Measurements from ENCODE around the gene MAN2A1.

The MAN2A1 gene

GRCh38 chr5:109833946-109834345, 144.2 kb downstream of the MAN2A1 start:
- DNase-seq (ENCODE audit: low read depth, low spot score), result no peak
- Histone ChIP-seq H3K9me3 (ENCODE audit: low read depth, low read length) (no peaks in the 10 kb centered on the region), H3K4me3 (no peak overlapping the region), H3K27ac (no peak overlapping the region), H3K36me3 (ENCODE audit: insufficient read depth, low read length) (no peaks in the 10 kb centered on the region), H3K9ac (ENCODE audit: insufficient read length) (no peak overlapping the region)
- no peak for TF ChIP-seq FOXP2 (optimal IDR thresholded peaks at IDR 0.05; ENCODE audit: control extremely low read depth, extremely low read length, insufficient read depth)

- H3K9me3 ChIP-seq (ENCODE audit: low read depth, low read length), result no peaks in the 10 kb centered on the region
- H3K4me3 ChIP-seq, result no peak overlapping the region
- no peaks in the 10 kb centered on the region for H3K36me3 ChIP-seq (ENCODE audit: insufficient read depth, low read length)
- H3K27ac ChIP-seq, result no peak overlapping the region
- no peak for DNase-seq (ENCODE audit: low read depth, low spot score)
- no peak overlapping the region for H3K9ac ChIP-seq (ENCODE audit: insufficient read length)
- no peak for TF ChIP-seq FOXP2 (optimal IDR thresholded peaks at IDR 0.05; ENCODE audit: control extremely low read depth, extremely low read length, insufficient read depth)
- no peak for TF ChIP-seq POLR2AphosphoS5 (IDR thresholded peaks at IDR 0.05; ENCODE audit: borderline replicate concordance, low read depth, low read length)
Observed at GRCh38 chr5:109836280-109836679, 146.6 kb downstream of the MAN2A1 start.

- no peaks in the 10 kb centered on the region for H3K36me3 ChIP-seq (ENCODE audit: insufficient read depth, low read length)
- no peaks in the 10 kb centered on the region for H3K9me3 ChIP-seq (ENCODE audit: low read depth, low read length)
- no peak overlapping the region for H3K27ac ChIP-seq
- H3K9ac ChIP-seq (ENCODE audit: insufficient read length), result no peak overlapping the region
- TF ChIP-seq POLR2AphosphoS5 (IDR thresholded peaks at IDR 0.05; ENCODE audit: borderline replicate concordance, low read depth, low read length), result no peak
- no peak for TF ChIP-seq FOXP2 (optimal IDR thresholded peaks at IDR 0.05; ENCODE audit: control extremely low read depth, extremely low read length, insufficient read depth)
- no peak for TF ChIP-seq EZH2 (IDR thresholded peaks at IDR 0.05)
- DNase-seq (ENCODE audit: low read depth, low spot score), result no peak
- no peak overlapping the region for H3K4me3 ChIP-seq
Observed at GRCh38 chr5:109837231-109837861, 147.6 kb downstream of the MAN2A1 start.

DNA sequence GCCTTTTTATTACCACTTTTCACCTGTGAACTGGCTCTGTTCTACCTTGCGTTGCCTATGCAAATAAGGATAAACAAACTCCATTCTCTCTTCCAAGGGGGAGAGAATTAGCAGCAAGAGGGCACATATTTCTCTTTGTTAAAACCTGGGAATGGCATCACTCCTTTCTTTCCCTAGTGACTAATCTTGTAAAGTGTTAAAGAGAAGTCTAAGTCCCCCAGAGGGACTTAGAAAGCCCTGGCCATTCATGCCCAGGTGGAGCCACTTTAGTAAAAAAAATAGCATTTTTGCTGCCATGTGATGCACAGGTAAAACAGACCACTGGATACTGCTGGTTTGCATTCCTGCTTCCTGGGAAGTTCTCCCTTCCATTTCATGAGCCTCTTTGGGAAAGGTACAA, 148.4 kb downstream of the MAN2A1 start:
- Histone ChIP-seq H3K36me3 (ENCODE audit: insufficient read depth, low read length) (no peaks in the 10 kb centered on the region), H3K27ac (no peak overlapping the region), H3K4me3 (no peak overlapping the region), H3K9me3 (ENCODE audit: low read depth, low read length) (no peaks in the 10 kb centered on the region), H3K9ac (ENCODE audit: insufficient read length) (no peak overlapping the region)
- DNase-seq (ENCODE audit: low read depth, low spot score), result no peak
- TF ChIP-seq EZH2 (IDR thresholded peaks at IDR 0.05) (no peak), FOXP2 (optimal IDR thresholded peaks at IDR 0.05; ENCODE audit: control extremely low read depth, extremely low read length, insufficient read depth) (no peak), POLR2AphosphoS5 (IDR thresholded peaks at IDR 0.05; ENCODE audit: borderline replicate concordance, low read depth, low read length) (no peak)

DNA sequence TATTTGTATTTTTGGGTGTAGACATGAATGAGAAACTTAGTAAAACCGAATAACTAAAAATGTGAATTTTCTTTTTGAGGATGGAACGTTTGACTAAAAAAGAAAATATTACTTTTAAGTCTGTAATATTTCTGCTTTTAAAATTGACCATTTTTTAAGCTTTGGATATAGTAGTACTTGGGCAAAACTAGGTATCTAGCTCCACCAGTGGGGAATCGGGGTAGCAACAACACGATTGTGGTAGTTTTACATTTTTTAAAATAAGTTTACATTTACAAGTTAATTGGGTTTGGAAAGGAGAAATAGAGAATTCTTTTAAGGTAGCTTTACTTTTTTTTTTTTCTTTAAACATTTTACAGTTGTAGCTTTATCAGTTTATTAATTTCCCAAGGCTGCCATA, 154.4 kb downstream of the MAN2A1 start:
- Histone ChIP-seq H3K4me3 (no peak overlapping the region), H3K9me3 (ENCODE audit: low read depth, low read length) (no peaks in the 10 kb centered on the region), H3K27ac (no peak overlapping the region), H3K9ac (ENCODE audit: insufficient read length) (no peak overlapping the region), H3K36me3 (ENCODE audit: insufficient read depth, low read length) (no peaks in the 10 kb centered on the region)
- TF ChIP-seq POLR2AphosphoS5 (IDR thresholded peaks at IDR 0.05; ENCODE audit: borderline replicate concordance, low read depth, low read length), result no peak
- TF ChIP-seq EZH2 (IDR thresholded peaks at IDR 0.05), result no peak
- no peak for TF ChIP-seq FOXP2 (optimal IDR thresholded peaks at IDR 0.05; ENCODE audit: control extremely low read depth, extremely low read length, insufficient read depth)
- DNase-seq (ENCODE audit: low read depth, low spot score), result no peak

DNA sequence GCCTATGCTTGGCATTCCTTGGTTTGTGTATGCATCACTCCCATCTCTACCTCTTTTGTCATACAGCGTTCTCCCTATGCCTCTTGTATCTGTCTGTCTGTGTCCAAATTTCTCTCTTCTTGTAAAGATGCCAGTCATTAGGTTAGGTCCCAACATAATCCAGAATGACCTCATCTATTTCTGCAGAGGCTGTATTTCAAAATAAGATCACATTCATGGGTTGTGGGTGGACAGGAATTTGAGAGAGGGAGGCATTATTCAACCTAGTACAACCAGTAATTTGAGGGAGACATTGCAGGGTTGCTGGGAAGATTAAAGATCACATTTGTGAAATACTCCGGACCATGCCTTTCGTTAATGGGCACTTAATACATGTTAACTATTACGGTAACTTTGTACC, 155.0 kb downstream of the MAN2A1 start:
- H3K27ac ChIP-seq, result no peak overlapping the region
- H3K36me3 ChIP-seq (ENCODE audit: insufficient read depth, low read length), result no peaks in the 10 kb centered on the region
- H3K9ac ChIP-seq (ENCODE audit: insufficient read length), result no peak overlapping the region
- H3K4me3 ChIP-seq, result no peak overlapping the region
- no peaks in the 10 kb centered on the region for H3K9me3 ChIP-seq (ENCODE audit: low read depth, low read length)
- no peak for DNase-seq (ENCODE audit: low read depth, low spot score)
- TF ChIP-seq FOXP2 (optimal IDR thresholded peaks at IDR 0.05; ENCODE audit: control extremely low read depth, extremely low read length, insufficient read depth), result no peak
- TF ChIP-seq POLR2AphosphoS5 (IDR thresholded peaks at IDR 0.05; ENCODE audit: borderline replicate concordance, low read depth, low read length), result no peak
- no peak for TF ChIP-seq EZH2 (IDR thresholded peaks at IDR 0.05)

GRCh38 chr5:109848130-109848529, 158.4 kb downstream of the MAN2A1 start:
- H3K9me3 ChIP-seq (ENCODE audit: low read depth, low read length), result no peaks in the 10 kb centered on the region
- H3K4me3 ChIP-seq, result no peak overlapping the region
- TF ChIP-seq EZH2 (IDR thresholded peaks at IDR 0.05), result no peak
- no peak for TF ChIP-seq FOXP2 (optimal IDR thresholded peaks at IDR 0.05; ENCODE audit: control extremely low read depth, extremely low read length, insufficient read depth)
- no peak for TF ChIP-seq POLR2AphosphoS5 (IDR thresholded peaks at IDR 0.05; ENCODE audit: borderline replicate concordance, low read depth, low read length)
- peaks cover 5% of the 10 kb centered on the region; the same call in 1 of the 2 replicates for H3K36me3 ChIP-seq (ENCODE audit: insufficient read depth, low read length)
- DNase-seq (ENCODE audit: low read depth, low spot score), result no peak
- H3K9ac ChIP-seq (ENCODE audit: insufficient read length), result no peak overlapping the region
- H3K27ac ChIP-seq, result no peak overlapping the region

- Histone ChIP-seq H3K36me3 (ENCODE audit: insufficient read depth, low read length) (peaks cover 5% of the 10 kb centered on the region; the same call in 1 of the 2 replicates), H3K9me3 (ENCODE audit: low read depth, low read length) (no peaks in the 10 kb centered on the region), H3K4me3 (no peak overlapping the region), H3K9ac (ENCODE audit: insufficient read length) (no peak overlapping the region), H3K27ac (no peak overlapping the region)
- DNase-seq (ENCODE audit: low read depth, low spot score), result no peak
- TF ChIP-seq FOXP2 (optimal IDR thresholded peaks at IDR 0.05; ENCODE audit: control extremely low read depth, extremely low read length, insufficient read depth) (no peak), EZH2 (IDR thresholded peaks at IDR 0.05) (no peak), POLR2AphosphoS5 (IDR thresholded peaks at IDR 0.05; ENCODE audit: borderline replicate concordance, low read depth, low read length) (no peak)
Observed at GRCh38 chr5:109849478-109850088, 159.9 kb downstream of the MAN2A1 start.

Data from SK-N-MC (cell line).